B cell (primary cell): ENCODE measurements around the gene EIF3J. TPM values are rescaled to one million over a fixed set of nuclear protein-coding genes. Genes with fewer than 3 reads are reported as not detected.

Source experiments
- ATAC-seq: fragments of 200-7000 bp; cut with Tn5 transposase; one replicate; pipeline ENCODE4 v1.10.0; 2021; ENCODE audit warnings: low read depth, mild to moderate bottlenecking, moderate number of reproducible peaks, moderate library complexity
- CTCF ChIA-PET: fragments of 350-600 bp; sonication (Branson Sonifier 250); formaldehyde crosslinking; loops from one replicate; lab custom pipeline; 2021; ENCODE audit warnings: antibody characterized with exemption, inconsistent platforms; lab: Charles Lee
- POLR2A ChIA-PET: fragments of 350-600 bp; sonication (Branson Sonifier 250); formaldehyde crosslinking; loops from one replicate; lab custom pipeline; 2021; ENCODE audit warnings: antibody characterized with exemption; lab: Charles Lee
- DNase-seq: peaks from one replicate; pipeline ENCODE4 v3.0.0; 2013
- H2AFZ ChIP-seq: 2 replicates; pipeline ENCODE4 v1.6.1; 2012; ENCODE audit warnings: mild to moderate bottlenecking, low read depth, low read length; ENCODE audit not compliant: insufficient read depth, poor library complexity, severe bottlenecking
- H3K27ac ChIP-seq, 2 donors: 1 replicate in 1 of 2; 2 replicates in 1 of 2; pipeline ENCODE4 v1.5.1; 2012 to 2013; ENCODE audit warnings: low read length in 2 of 2, mild to moderate bottlenecking in 2 of 2, moderate library complexity in 1 of 2
- H3K27me3 ChIP-seq, 4 experiments: fragments of 200-600 bp in 1 of 4; sonication (generic) in 1 of 4; replicated peaks in 1 of 4; 1 replicate in 2 of 4; 2 replicates in 2 of 4; pipeline versions ENCODE4 v1.6.1 to v1.7.0; 2013 to 2016; ENCODE audit warnings: low read length in 3 of 4, mild to moderate bottlenecking in 2 of 4, mixed read lengths in 1 of 4, moderate library complexity in 1 of 4; ENCODE audit not compliant: insufficient read depth in 4 of 4, control insufficient read depth in 3 of 4; ENCODE audit errors: control extremely low read depth in 1 of 4
- H3K36me3 ChIP-seq, 2 experiments: replicated peaks in 1 of 2; 1 replicate in 1 of 2; 2 replicates in 1 of 2; pipeline versions ENCODE4 v1.6.1 to v1.7.1; 2013; ENCODE audit warnings: low read length in 1 of 2; ENCODE audit not compliant: insufficient read depth in 2 of 2, control insufficient read depth in 1 of 2; ENCODE audit errors: control extremely low read depth in 1 of 2, extremely low read depth in 1 of 2
- H3K4me1 ChIP-seq, 2 donors: fragments of 200-600 bp in 1 of 2; sonication (generic) in 1 of 2; 1 replicate in 1 of 2; 2 replicates in 1 of 2; pipeline versions ENCODE4 v1.5.1 to v1.6.1; 2013 to 2017; ENCODE audit warnings: low read length in 2 of 2; ENCODE audit not compliant: control insufficient read depth in 2 of 2, insufficient read depth in 2 of 2
- H3K4me2 ChIP-seq: replicated peaks from 2 replicates; pipeline ENCODE3; 2012; ENCODE audit warnings: mild to moderate bottlenecking, low read depth, low read length; ENCODE audit not compliant: poor library complexity, severe bottlenecking
- H3K4me3 ChIP-seq, 5 experiments: fragments of 200-600 bp in 1 of 5; sonication (generic) in 1 of 5; 1 replicate in 3 of 5; 2 replicates in 2 of 5; pipeline versions ENCODE4 v1.5.1 to v1.7.0; 2011 to 2016; ENCODE audit warnings: low read length in 4 of 5, mild to moderate bottlenecking in 4 of 5, low read depth in 2 of 5, control low read depth in 1 of 5, moderate library complexity in 1 of 5; ENCODE audit not compliant: insufficient read depth in 1 of 5; ENCODE audit errors: control extremely low read depth in 1 of 5, extremely low read depth in 1 of 5
- H3K79me2 ChIP-seq: fragments of 200-600 bp; sonication (generic); one replicate; pipeline ENCODE4 v1.6.0; 2016; ENCODE audit warnings: low read length; ENCODE audit not compliant: control insufficient read depth, insufficient read depth
- H3K9ac ChIP-seq: fragments of 200-600 bp; sonication (generic); 2 replicates; pipeline ENCODE4 v1.6.1; 2017; ENCODE audit warnings: mild to moderate bottlenecking, low read length, moderate library complexity
- H3K9me3 ChIP-seq, 3 donors: one replicate each; pipeline versions ENCODE4 v1.6.1 to v1.7.1; 2013; ENCODE audit warnings: low read length in 2 of 3; ENCODE audit not compliant: control insufficient read depth in 2 of 3, insufficient read depth in 1 of 3; ENCODE audit errors: control extremely low read depth in 1 of 3
- H4K20me1 ChIP-seq: 2 replicates; pipeline ENCODE4 v1.6.0; 2012; ENCODE audit warnings: mild to moderate bottlenecking, low read length; ENCODE audit not compliant: insufficient read depth, control insufficient read depth, poor library complexity, severe bottlenecking
- H3K27ac Mint-ChIP-seq: one replicate; pipeline ENCODE4 v1.8.0; 2021; ENCODE audit warnings: mixed read lengths
- H3K27me3 Mint-ChIP-seq: one replicate; pipeline ENCODE4 v1.8.0; 2021; ENCODE audit warnings: mixed read lengths
- H3K4me1 Mint-ChIP-seq: one replicate; pipeline ENCODE4 v1.8.0; 2021; ENCODE audit warnings: mixed read lengths
- H3K4me3 Mint-ChIP-seq: one replicate; pipeline ENCODE4 v1.8.0; 2021; ENCODE audit warnings: mixed read lengths
- H3K9me3 Mint-ChIP-seq: one replicate; pipeline ENCODE4 v1.8.0; 2022; ENCODE audit warnings: mixed read lengths; ENCODE audit not compliant: insufficient read depth
- EZH2 ChIP-seq: IDR thresholded peaks from 2 replicates; pipeline ENCODE4 v1.6.1; 2012; ENCODE audit warnings: borderline replicate concordance, low read depth, mild to moderate bottlenecking, moderate library complexity, low read length; ENCODE audit not compliant: insufficient read depth, poor library complexity, severe bottlenecking
- WGBS: methylation state at CpG from one replicate; pipeline ENCODE4 v1.1.5; 2013; ENCODE audit warnings: missing lambda C conversion rate; ENCODE audit not compliant: insufficient coverage; 5-methylcytosine and 5-hydroxymethylcytosine counted together
- intact Hi-C: fragments of 100-400 bp; cut with micrococcal nuclease; formaldehyde crosslinking; loops from one replicate; pipeline ENCODE4 v1.10.0; 2022
- polyA plus RNA-seq: library from polyadenylated mRNA; depleted of rRNA; stranded (reverse); fragments of >200 nt; gene quantifications from 2 replicates; pipeline ENCODE4 v1.2.3, GENCODE V29; 2012
- total RNA-seq, 2 donors: library from RNA; stranded (reverse); fragments of 120-200 nt in 1 of 2; gene quantifications; 1 replicate in 1 of 2; 2 replicates in 1 of 2; pipeline versions ENCODE4 v1.2.3 to v1.2.4, GENCODE V29; 2013 to 2022
- TF ChIP-seq, protein P1 (sequence below): fragments of 200-600 bp; IDR thresholded peaks from one replicate; pipeline ENCODE4 v1.8.0; 2022; ENCODE audit warnings: antibody characterized with exemption, mild to moderate bottlenecking

The EIF3J gene
- total and polyA plus RNA-seq, 2 donors (not counting 1 experiment from before 2014, with no cell fraction given) = 16.5 to 66.7 TPM

DNA sequence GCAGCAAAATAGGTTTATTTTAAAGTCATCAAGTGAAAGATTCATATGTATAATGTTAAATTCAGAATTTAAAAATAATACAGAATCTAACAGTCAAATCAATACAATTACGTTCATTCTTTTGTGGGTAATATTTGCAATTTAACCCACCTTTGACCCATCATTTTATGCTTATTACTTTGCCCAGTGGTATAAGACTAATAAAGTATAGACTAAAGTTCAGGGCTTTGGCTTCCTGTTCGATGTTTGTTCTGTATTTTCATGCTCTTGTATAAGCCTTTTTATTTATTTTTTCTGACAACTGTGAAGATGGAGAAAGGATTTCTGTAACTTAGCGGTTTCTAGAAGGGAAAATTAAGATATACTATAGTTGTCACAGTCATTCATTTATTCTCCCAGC, 44.3 kb upstream of the EIF3J start:
- H3K27ac ChIP-seq = no peak overlapping the region
- Mint-ChIP-seq H3K4me1 (no peaks in the 10 kb centered on the region), H3K4me3 (no peak overlapping the region), H3K27me3 (no peaks in the 10 kb centered on the region), H3K9me3 (no peaks in the 10 kb centered on the region), H3K27ac (no peak overlapping the region)
- no peak overlapping the region for H3K4me3 ChIP-seq
- intact Hi-C loops = no loop called here
- no peak overlapping the region for H3K9ac ChIP-seq
- no peak overlapping the region for H3K4me2 ChIP-seq
- no peaks in the 10 kb centered on the region for H3K4me1 ChIP-seq
- H4K20me1 ChIP-seq = no peaks in the 10 kb centered on the region
- H3K9me3 ChIP-seq = no peaks in the 10 kb centered on the region
- TF ChIP-seq, protein P1, sequence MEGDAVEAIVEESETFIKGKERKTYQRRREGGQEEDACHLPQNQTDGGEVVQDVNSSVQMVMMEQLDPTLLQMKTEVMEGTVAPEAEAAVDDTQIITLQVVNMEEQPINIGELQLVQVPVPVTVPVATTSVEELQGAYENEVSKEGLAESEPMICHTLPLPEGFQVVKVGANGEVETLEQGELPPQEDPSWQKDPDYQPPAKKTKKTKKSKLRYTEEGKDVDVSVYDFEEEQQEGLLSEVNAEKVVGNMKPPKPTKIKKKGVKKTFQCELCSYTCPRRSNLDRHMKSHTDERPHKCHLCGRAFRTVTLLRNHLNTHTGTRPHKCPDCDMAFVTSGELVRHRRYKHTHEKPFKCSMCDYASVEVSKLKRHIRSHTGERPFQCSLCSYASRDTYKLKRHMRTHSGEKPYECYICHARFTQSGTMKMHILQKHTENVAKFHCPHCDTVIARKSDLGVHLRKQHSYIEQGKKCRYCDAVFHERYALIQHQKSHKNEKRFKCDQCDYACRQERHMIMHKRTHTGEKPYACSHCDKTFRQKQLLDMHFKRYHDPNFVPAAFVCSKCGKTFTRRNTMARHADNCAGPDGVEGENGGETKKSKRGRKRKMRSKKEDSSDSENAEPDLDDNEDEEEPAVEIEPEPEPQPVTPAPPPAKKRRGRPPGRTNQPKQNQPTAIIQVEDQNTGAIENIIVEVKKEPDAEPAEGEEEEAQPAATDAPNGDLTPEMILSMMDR = no peak
- no peak for TF ChIP-seq EZH2
- H3K27me3 ChIP-seq = no peaks in the 10 kb centered on the region
- H3K79me2 ChIP-seq = peaks cover 1% of the 10 kb centered on the region
- no CpG with 5 or more reads among the region's 3 CpGs for WGBS
- CTCF ChIA-PET = no interaction called here
- no peak for DNase-seq
- no peak for ATAC-seq
- no peak overlapping the region for H2AFZ ChIP-seq
- POLR2A ChIA-PET = no interaction called here
- peaks cover 0 to 51% of the 10 kb centered on the region in 2 experiments for H3K36me3 ChIP-seq

DNA sequence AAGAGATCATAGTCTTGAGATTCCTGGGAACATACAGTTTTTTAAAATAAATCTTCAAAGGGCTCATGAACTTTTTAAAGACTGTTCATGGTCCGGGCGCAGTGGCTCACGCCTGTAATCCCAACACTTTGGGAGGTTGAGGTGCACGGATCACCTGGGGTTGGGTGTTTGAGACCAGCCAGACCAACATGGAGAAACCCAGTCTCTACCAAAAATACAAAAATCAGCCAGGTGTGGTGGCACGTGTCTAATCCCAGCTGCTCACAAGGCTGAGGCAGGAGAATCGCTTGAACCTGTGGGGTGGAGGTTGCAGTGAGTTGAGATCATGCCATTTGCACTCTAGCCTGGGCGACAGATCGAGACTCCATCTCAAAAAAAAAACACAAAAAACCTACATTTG, 41.4 kb upstream of the EIF3J start:
- TF ChIP-seq, protein P1 = no peak
- no peak for TF ChIP-seq EZH2
- no peak overlapping the region for H3K27ac Mint-ChIP-seq
- intact Hi-C loops = no loop called here
- Histone ChIP-seq H4K20me1 (no peaks in the 10 kb centered on the region), H3K79me2 (no peaks in the 10 kb centered on the region), H3K9ac (no peak overlapping the region), H3K27me3 (no peaks in the 10 kb centered on the region), H3K4me3 (no peak overlapping the region), H3K9me3 (no peaks in the 10 kb centered on the region), H3K27ac (no peak overlapping the region), H2AFZ (no peak overlapping the region), H3K4me1 (no peaks in the 10 kb centered on the region), H3K4me2 (no peak overlapping the region), H3K36me3 (peaks cover 0 to 45% of the 10 kb centered on the region in 2 experiments)
- no peak for ATAC-seq
- no peak overlapping the region for H3K4me3 Mint-ChIP-seq
- DNase-seq = no peak
- POLR2A ChIA-PET = no interaction called here
- peaks cover 1% of the 10 kb centered on the region for H3K4me1 Mint-ChIP-seq
- CTCF ChIA-PET = no interaction called here
- no peaks in the 10 kb centered on the region for H3K9me3 Mint-ChIP-seq
- no peaks in the 10 kb centered on the region for H3K27me3 Mint-ChIP-seq
- no CpG with 5 or more reads among the region's 8 CpGs for WGBS
